HG02981 (cell line): ENCODE measurements around the gene SRXN1.

Experiments used
- ATAC-seq: cut with Tn5 transposase; IDR thresholded peaks from one replicate; pipeline ENCODE4 v1.9.1; 2021; ENCODE audit warnings: mild to moderate bottlenecking, moderate library complexity; ENCODE audit not compliant: unreplicated experiment

The SRXN1 gene

GRCh38 chr20:637559-637958 is 15.4 kb downstream of the SRXN1 start:
- ATAC-seq, result no peak

GRCh38 chr20:635893-636338 is 17.1 kb downstream of the SRXN1 start:
- ATAC-seq, result no peak

- ATAC-seq, result no peak
These were observed 17.7 kb downstream of the SRXN1 start for GRCh38 chr20:635028-635892.

GRCh38 chr20:634148-634925 is 18.7 kb downstream of the SRXN1 start:
- ATAC-seq, result no peak

- ATAC-seq, result no peak
These were observed 21.9 kb downstream of the SRXN1 start for GRCh38 chr20:631101-631500.

- no peak for ATAC-seq
These were observed 26.4 kb downstream of the SRXN1 start for GRCh38 chr20:626579-626978.

GRCh38 chr20:625360-625932 is 27.6 kb downstream of the SRXN1 start:
- ATAC-seq, result no peak

- no peak for ATAC-seq
These were observed 29.3 kb downstream of the SRXN1 start for GRCh38 chr20:623704-624103.

- no peak for ATAC-seq
These were observed 30.0 kb downstream of the SRXN1 start for GRCh38 chr20:623021-623420.

GRCh38 chr20:622161-622560 is 30.8 kb downstream of the SRXN1 start:
- ATAC-seq, result no peak

- no peak for ATAC-seq
These were observed 31.8 kb downstream of the SRXN1 start for GRCh38 chr20:621125-621756.

GRCh38 chr20:620246-620645 is 32.8 kb downstream of the SRXN1 start:
- no peak for ATAC-seq

- ATAC-seq, result no peak
These were observed 34.0 kb downstream of the SRXN1 start for GRCh38 chr20:618980-619379.

- no peak for ATAC-seq
These were observed 34.9 kb downstream of the SRXN1 start for GRCh38 chr20:617934-618690.

GRCh38 chr20:615514-615913 is 37.5 kb downstream of the SRXN1 start:
- ATAC-seq, result no peak

GRCh38 chr20:611843-612185 is 41.2 kb downstream of the SRXN1 start:
- no peak for ATAC-seq

GRCh38 chr20:611047-611842 is 41.8 kb downstream of the SRXN1 start:
- no peak for ATAC-seq

- no peak for ATAC-seq
These were observed 42.6 kb downstream of the SRXN1 start, which contains the start of gene TCF15 for GRCh38 chr20:610130-611046. Gene TCF15 (minus strand): TSS chr20:610309. CDS start chr20:610237, 72 bp downstream.
